Liver (tissue), 9 donors: ENCODE data around the gene WNT2B. TPM values are rescaled to one million over a fixed set of nuclear protein-coding genes. Genes with fewer than 3 reads are reported as not detected.

Experiments used
- DNase-seq: peaks from one replicate; pipeline ENCODE4 v3.0.0-alpha.2; 2017; ENCODE audit warnings: low spot score
- H3K27ac ChIP-seq, 2 donors: one replicate each; pipeline ENCODE4 v1.7.0; 2013; ENCODE audit warnings: inconsistent platforms in 2 of 2, low read length in 2 of 2, control low read depth in 1 of 2, low read depth in 1 of 2, mild to moderate bottlenecking in 1 of 2
- H3K27me3 ChIP-seq, 4 donors: one replicate each; pipeline versions ENCODE4 v1.6.1 to v1.7.0; 2013; ENCODE audit warnings: low read length in 3 of 4, inconsistent platforms in 1 of 4, mild to moderate bottlenecking in 1 of 4, moderate library complexity in 1 of 4; ENCODE audit not compliant: control insufficient read depth in 4 of 4, insufficient read depth in 4 of 4
- H3K36me3 ChIP-seq, 4 donors: one replicate each; pipeline versions ENCODE4 v1.6.1 to v1.7.0; 2013; ENCODE audit warnings: low read length in 3 of 4, mild to moderate bottlenecking in 3 of 4, low read depth in 1 of 4, moderate library complexity in 1 of 4; ENCODE audit not compliant: control insufficient read depth in 4 of 4, insufficient read depth in 3 of 4
- H3K4me1 ChIP-seq, 4 donors: one replicate each; pipeline versions ENCODE4 v1.6.1 to v1.7.0; 2013; ENCODE audit warnings: low read length in 3 of 4, mild to moderate bottlenecking in 3 of 4, moderate library complexity in 1 of 4; ENCODE audit not compliant: control insufficient read depth in 4 of 4, insufficient read depth in 4 of 4
- H3K4me3 ChIP-seq, 3 donors: one replicate each; pipeline versions ENCODE4 v1.6.1 to v1.7.0; 2013; ENCODE audit warnings: low read length in 3 of 3, control low read depth in 1 of 3, low read depth in 1 of 3, mild to moderate bottlenecking in 1 of 3
- H3K9ac ChIP-seq, 2 donors: one replicate each; pipeline ENCODE4 v1.7.0; 2013; ENCODE audit warnings: low read length in 2 of 2, mild to moderate bottlenecking in 2 of 2, moderate library complexity in 2 of 2, control low read depth in 1 of 2, low read depth in 1 of 2
- H3K9me3 ChIP-seq, 4 donors: one replicate each; pipeline versions ENCODE4 v1.6.1 to v1.7.0; 2013; ENCODE audit warnings: low read length in 3 of 4; ENCODE audit not compliant: control insufficient read depth in 4 of 4
- EGR1 ChIP-seq, 2 donors: IDR thresholded peaks; 2 replicates each; pipeline ENCODE4 v1.6.1; 2016 to 2018; ENCODE audit warnings: antibody characterized with exemption in 2 of 2, low read depth in 2 of 2
- FOXA1 ChIP-seq: IDR thresholded peaks from 2 replicates; pipeline ENCODE4 v1.6.1; 2016; ENCODE audit warnings: antibody characterized with exemption
- GABPA ChIP-seq, 2 donors: IDR thresholded peaks in 1 of 2; conservative IDR thresholded peaks in 1 of 2; 2 replicates each; pipeline ENCODE4 v1.6.1; 2016; ENCODE audit warnings: antibody characterized with exemption in 2 of 2, mild to moderate bottlenecking in 1 of 2, moderate library complexity in 1 of 2
- HNF4A ChIP-seq, 2 donors: conservative IDR thresholded peaks; 2 replicates each; pipeline ENCODE4 v1.6.1; 2016; ENCODE audit warnings: antibody characterized with exemption in 2 of 2, mild to moderate bottlenecking in 2 of 2
- JUND ChIP-seq, 2 donors: IDR thresholded peaks; 2 replicates each; pipeline ENCODE4 v1.6.1; 2016; ENCODE audit warnings: antibody characterized with exemption in 2 of 2
- NR2F2 ChIP-seq: IDR thresholded peaks from 2 replicates; pipeline ENCODE4 v1.6.1; 2016; ENCODE audit warnings: antibody characterized with exemption
- RAD21 ChIP-seq, 2 donors: IDR thresholded peaks; 2 replicates each; pipeline ENCODE4 v1.6.1; 2016; ENCODE audit warnings: antibody characterized with exemption in 2 of 2, mild to moderate bottlenecking in 2 of 2
- RXRA ChIP-seq, 2 donors: IDR thresholded peaks; 2 replicates each; pipeline ENCODE4 v1.6.1; 2017 to 2018; ENCODE audit warnings: antibody characterized with exemption in 2 of 2, mild to moderate bottlenecking in 1 of 2
- SP1 ChIP-seq: IDR thresholded peaks from 2 replicates; pipeline ENCODE4 v1.6.1; 2018; ENCODE audit warnings: antibody characterized with exemption, mild to moderate bottlenecking
- TAF1 ChIP-seq: conservative IDR thresholded peaks from 2 replicates; pipeline ENCODE4 v1.6.1; 2016; ENCODE audit warnings: antibody characterized with exemption, mild to moderate bottlenecking
- WGBS: extraction: QIAGEN DNeasy Blood & Tissue Kit; methylation state at CpG from one replicate; pipeline ENCODE4 v1.1.7; 2013; 5-methylcytosine and 5-hydroxymethylcytosine counted together
- polyA plus RNA-seq, 2 donors: library from polyadenylated mRNA; stranded (reverse) in 1 of 2; unstranded in 1 of 2; fragments of 200-250 nt in 1 of 2; fragments of >200 nt in 1 of 2; fragmentation: Nextera tagmentation in 1 of 2; extraction: Ambion mirVana in 1 of 2; gene quantifications; one replicate each; pipeline versions ENCODE4 v1.2.1 to v1.2.3, GENCODE V29; 2013 to 2015
- total RNA-seq, 2 donors: library from RNA; depleted of rRNA; stranded (reverse); fragments of >200 nt; gene quantifications; one replicate each; pipeline ENCODE4 v1.2.3, GENCODE V29; 2014
- TF ChIP-seq, protein P1 (sequence below): IDR thresholded peaks from 2 replicates; pipeline ENCODE4 v1.6.1; 2016; ENCODE audit warnings: antibody characterized with exemption
- TF ChIP-seq, protein P2 (sequence below): IDR thresholded peaks from 2 replicates; pipeline ENCODE4 v1.6.1; 2016; ENCODE audit warnings: antibody characterized with exemption
- TF ChIP-seq, protein P3 (sequence below): IDR thresholded peaks from 2 replicates; pipeline ENCODE4 v1.6.1; 2016; ENCODE audit warnings: antibody characterized with exemption, mild to moderate bottlenecking
- TF ChIP-seq, protein P4 (sequence below): IDR thresholded peaks from 2 replicates; pipeline ENCODE4 v1.6.1; 2016; ENCODE audit warnings: antibody characterized with exemption
- donor health status: healthy.
- donor health status: healthy.
- donor health status: healthy.
- donor health status: healthy.
- donor health status: healthy.

The WNT2B gene
- total and polyA plus RNA-seq, 4 donors, result 0.07 to 0.92 (median 0.38) TPM

DNA sequence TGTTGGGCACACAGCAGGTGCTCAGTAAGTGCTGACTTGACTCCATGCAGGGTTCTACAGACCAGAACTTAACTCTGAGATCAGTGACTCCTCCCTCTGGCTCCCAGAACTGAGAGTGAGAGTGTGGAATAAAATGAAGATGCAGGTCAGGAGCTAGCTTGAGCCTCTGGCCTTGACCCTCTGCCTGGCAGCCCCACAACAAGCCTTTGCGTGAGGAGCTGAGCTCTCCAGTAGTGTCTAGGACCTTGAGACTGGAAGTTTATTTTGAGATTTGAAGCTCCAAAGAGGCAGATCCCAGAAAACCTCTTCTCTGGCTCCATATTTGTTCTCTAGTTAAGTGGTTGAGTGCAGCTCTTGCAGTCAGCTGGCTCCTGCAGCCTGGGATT lies 3.4 kb upstream of the WNT2B start:
- no peak overlapping the region for H3K4me3 ChIP-seq
- peaks cover 19 to 28% (median 24%) of the 10 kb centered on the region in 4 donors for H3K4me1 ChIP-seq
- H3K9ac ChIP-seq, result no peak overlapping the region
- no peaks in the 10 kb centered on the region for H3K9me3 ChIP-seq
- 85% methylated on average over 1 of the region's 1 CpG for WGBS
- no peak for DNase-seq
- no peak for TF ChIP-seq RXRA (IDR thresholded peaks at IDR 0.05)
- no peak for TF ChIP-seq NR2F2
- TF ChIP-seq FOXA1, result no peak
- TF ChIP-seq JUND (IDR thresholded peaks at IDR 0.05), result no peak
- no peak overlapping the region for H3K27ac ChIP-seq
- no peaks in the 10 kb centered on the region for H3K36me3 ChIP-seq
- peaks cover 0 to 31% (median 9%) of the 10 kb centered on the region in 4 donors for H3K27me3 ChIP-seq

DNA sequence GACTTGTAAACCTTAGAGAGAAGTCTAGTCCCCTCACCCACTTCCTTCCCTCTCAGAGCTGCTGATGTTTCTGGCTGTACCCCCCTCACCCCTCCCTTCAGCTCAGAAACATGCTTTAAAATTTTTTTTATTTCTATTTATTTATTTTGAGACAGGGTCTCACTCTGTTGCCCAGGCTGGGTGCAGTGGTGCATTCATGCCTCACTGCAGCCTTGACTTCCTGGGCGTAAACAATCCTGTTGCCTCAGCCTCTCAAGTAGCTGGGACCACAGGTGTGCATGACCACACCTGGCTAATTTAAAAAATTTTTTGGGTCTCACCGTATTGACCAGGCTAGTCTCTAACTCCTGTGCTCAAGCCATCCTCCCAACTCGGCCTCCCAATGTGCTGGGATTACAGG lies 2.9 kb upstream of the WNT2B start:
- Histone ChIP-seq H3K9ac (no peak overlapping the region), H3K4me1 (peaks cover 19 to 28% (median 24%) of the 10 kb centered on the region in 4 donors), H3K9me3 (no peaks in the 10 kb centered on the region), H3K27me3 (peaks cover 0 to 31% (median 9%) of the 10 kb centered on the region in 4 donors), H3K4me3 (no peak overlapping the region), H3K27ac (no peak overlapping the region), H3K36me3 (no peaks in the 10 kb centered on the region)
- 87% methylated on average over 3 of the region's 3 CpGs for WGBS
- no peak for DNase-seq
- TF ChIP-seq RAD21 (IDR thresholded peaks at IDR 0.05), result no peak
- TF ChIP-seq GABPA (IDR thresholded peaks at IDR 0.05 in 1 of 2, conservative IDR thresholded peaks at IDR 0.05 in 1 of 2), result no peak
- no peak for TF ChIP-seq EGR1 (IDR thresholded peaks at IDR 0.05; ENCODE audit: low read depth in 2 of 2)
- no peak for TF ChIP-seq SP1
- TF ChIP-seq FOXA1, result no peak
- TF ChIP-seq, protein P1, sequence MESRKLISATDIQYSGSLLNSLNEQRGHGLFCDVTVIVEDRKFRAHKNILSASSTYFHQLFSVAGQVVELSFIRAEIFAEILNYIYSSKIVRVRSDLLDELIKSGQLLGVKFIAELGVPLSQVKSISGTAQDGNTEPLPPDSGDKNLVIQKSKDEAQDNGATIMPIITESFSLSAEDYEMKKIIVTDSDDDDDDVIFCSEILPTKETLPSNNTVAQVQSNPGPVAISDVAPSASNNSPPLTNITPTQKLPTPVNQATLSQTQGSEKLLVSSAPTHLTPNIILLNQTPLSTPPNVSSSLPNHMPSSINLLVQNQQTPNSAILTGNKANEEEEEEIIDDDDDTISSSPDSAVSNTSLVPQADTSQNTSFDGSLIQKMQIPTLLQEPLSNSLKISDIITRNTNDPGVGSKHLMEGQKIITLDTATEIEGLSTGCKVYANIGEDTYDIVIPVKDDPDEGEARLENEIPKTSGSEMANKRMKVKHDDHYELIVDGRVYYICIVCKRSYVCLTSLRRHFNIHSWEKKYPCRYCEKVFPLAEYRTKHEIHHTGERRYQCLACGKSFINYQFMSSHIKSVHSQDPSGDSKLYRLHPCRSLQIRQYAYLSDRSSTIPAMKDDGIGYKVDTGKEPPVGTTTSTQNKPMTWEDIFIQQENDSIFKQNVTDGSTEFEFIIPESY, result no peak
- TF ChIP-seq, protein P2, sequence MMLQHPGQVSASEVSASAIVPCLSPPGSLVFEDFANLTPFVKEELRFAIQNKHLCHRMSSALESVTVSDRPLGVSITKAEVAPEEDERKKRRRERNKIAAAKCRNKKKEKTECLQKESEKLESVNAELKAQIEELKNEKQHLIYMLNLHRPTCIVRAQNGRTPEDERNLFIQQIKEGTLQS, result no peak

DNA sequence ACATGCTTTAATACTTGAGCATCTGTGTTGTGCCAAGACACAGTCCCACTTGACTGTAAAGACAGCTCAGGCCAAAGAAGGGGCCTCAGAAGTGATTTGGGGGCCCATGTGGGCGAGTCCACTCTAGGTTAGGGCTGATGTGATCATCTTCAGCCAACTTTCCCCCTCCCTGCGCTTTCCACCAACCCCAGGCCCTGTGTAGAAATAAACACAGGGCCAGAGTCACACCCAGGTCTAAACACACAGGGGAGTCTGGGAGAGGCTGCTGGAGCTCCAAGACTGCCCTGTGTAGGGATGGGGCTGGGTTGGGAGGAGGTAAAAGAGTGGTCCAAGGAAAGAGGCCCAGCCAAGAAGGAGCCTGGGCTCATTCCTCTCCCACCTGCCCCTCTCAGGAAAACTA lies 2.5 kb upstream of the WNT2B start:
- Histone ChIP-seq H3K27me3 (peaks cover 0 to 27% (median 8%) of the 10 kb centered on the region in 4 donors), H3K9me3 (no peaks in the 10 kb centered on the region)
- no peak for DNase-seq

DNA sequence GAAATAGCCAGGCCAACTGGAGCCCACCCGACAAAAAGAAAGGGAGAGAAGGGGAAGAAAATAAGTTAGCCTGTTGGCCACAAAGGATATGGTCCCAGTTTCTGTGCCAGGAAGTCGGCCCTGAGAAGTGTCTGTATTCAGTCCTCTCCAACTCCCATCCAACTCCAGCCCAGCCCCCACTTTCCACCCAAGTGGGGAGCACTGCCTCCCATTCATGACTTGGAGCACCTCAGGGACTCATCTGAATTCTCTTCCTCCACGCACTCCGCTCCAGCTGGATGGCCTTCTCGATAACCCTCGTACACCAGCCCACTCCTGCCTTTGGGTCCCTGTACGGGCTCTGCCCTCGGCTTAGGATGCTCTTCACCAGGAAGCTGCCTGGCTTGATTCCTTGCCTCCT lies 2.0 kb upstream of the WNT2B start:
- no peak overlapping the region for H3K27ac ChIP-seq
- no peak overlapping the region for H3K9ac ChIP-seq
- H3K9me3 ChIP-seq, result no peaks in the 10 kb centered on the region
- TF ChIP-seq, protein P1, result no peak
- TF ChIP-seq NR2F2, result no peak
- TF ChIP-seq, protein P2, result no peak
- TF ChIP-seq EGR1 (IDR thresholded peaks at IDR 0.05; ENCODE audit: low read depth in 2 of 2), result no peak
- TF ChIP-seq, protein P3, sequence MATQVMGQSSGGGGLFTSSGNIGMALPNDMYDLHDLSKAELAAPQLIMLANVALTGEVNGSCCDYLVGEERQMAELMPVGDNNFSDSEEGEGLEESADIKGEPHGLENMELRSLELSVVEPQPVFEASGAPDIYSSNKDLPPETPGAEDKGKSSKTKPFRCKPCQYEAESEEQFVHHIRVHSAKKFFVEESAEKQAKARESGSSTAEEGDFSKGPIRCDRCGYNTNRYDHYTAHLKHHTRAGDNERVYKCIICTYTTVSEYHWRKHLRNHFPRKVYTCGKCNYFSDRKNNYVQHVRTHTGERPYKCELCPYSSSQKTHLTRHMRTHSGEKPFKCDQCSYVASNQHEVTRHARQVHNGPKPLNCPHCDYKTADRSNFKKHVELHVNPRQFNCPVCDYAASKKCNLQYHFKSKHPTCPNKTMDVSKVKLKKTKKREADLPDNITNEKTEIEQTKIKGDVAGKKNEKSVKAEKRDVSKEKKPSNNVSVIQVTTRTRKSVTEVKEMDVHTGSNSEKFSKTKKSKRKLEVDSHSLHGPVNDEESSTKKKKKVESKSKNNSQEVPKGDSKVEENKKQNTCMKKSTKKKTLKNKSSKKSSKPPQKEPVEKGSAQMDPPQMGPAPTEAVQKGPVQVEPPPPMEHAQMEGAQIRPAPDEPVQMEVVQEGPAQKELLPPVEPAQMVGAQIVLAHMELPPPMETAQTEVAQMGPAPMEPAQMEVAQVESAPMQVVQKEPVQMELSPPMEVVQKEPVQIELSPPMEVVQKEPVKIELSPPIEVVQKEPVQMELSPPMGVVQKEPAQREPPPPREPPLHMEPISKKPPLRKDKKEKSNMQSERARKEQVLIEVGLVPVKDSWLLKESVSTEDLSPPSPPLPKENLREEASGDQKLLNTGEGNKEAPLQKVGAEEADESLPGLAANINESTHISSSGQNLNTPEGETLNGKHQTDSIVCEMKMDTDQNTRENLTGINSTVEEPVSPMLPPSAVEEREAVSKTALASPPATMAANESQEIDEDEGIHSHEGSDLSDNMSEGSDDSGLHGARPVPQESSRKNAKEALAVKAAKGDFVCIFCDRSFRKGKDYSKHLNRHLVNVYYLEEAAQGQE, result no peak
- no peak for TF ChIP-seq TAF1
- TF ChIP-seq HNF4A (conservative IDR thresholded peaks at IDR 0.05), result no peak
- TF ChIP-seq GABPA (IDR thresholded peaks at IDR 0.05 in 1 of 2, conservative IDR thresholded peaks at IDR 0.05 in 1 of 2), result no peak
- TF ChIP-seq RXRA (IDR thresholded peaks at IDR 0.05), result no peak
- TF ChIP-seq, protein P4, sequence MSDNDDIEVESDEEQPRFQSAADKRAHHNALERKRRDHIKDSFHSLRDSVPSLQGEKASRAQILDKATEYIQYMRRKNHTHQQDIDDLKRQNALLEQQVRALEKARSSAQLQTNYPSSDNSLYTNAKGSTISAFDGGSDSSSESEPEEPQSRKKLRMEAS, result no peak
- no peak for TF ChIP-seq SP1
- TF ChIP-seq RAD21 (IDR thresholded peaks at IDR 0.05), result no peak
- no peak for TF ChIP-seq JUND (IDR thresholded peaks at IDR 0.05)
- H3K4me1 ChIP-seq, result peaks cover 19 to 26% (median 22%) of the 10 kb centered on the region in 4 donors
- DNase-seq, result no peak
- H3K4me3 ChIP-seq, result no peak overlapping the region
- 93% methylated on average over 8 of the region's 8 CpGs for WGBS
- H3K36me3 ChIP-seq, result no peaks in the 10 kb centered on the region
- H3K27me3 ChIP-seq, result peaks cover 0 to 27% (median 7%) of the 10 kb centered on the region in 4 donors

More for the DNA sequence above, 2.5 kb upstream of the WNT2B start:
- TF ChIP-seq RXRA (IDR thresholded peaks at IDR 0.05), result no peak
- TF ChIP-seq NR2F2, result no peak
- Histone ChIP-seq H3K36me3 (no peaks in the 10 kb centered on the region), H3K27ac (no peak overlapping the region), H3K4me3 (no peak overlapping the region), H3K4me1 (peaks cover 19 to 28% (median 24%) of the 10 kb centered on the region in 4 donors), H3K9ac (no peak overlapping the region)
- 93% methylated on average over 2 of the region's 2 CpGs for WGBS
